Heart left ventricle (tissue), 13 donors: ENCODE data around the gene NBAS.

ENCODE experiments used
- CTCF ChIP-seq, 12 donors: fragments of 200-600 bp; sonication (generic) in 4 of 12; IDR thresholded peaks; one replicate each; pipeline versions ENCODE4 v1.5.0 to v1.8.0; 2018 to 2022; ENCODE audit warnings: antibody characterized with exemption in 12 of 12, mild to moderate bottlenecking in 5 of 12
- POLR2A ChIP-seq, 2 donors: fragments of 450-650 bp; IDR thresholded peaks; one replicate each; pipeline ENCODE4 v1.6.1; 2017; ENCODE audit warnings: antibody characterized with exemption in 2 of 2, mild to moderate bottlenecking in 2 of 2, moderate library complexity in 2 of 2
- donor health status: ischemic (EF 13 %, LVEDD 7.1; RV severe dilation, severe dysfunction).
- donor health status: DM: no; HTN: yes; CAD: no.
- donor health status: DM: no; HTN: no; CAD: no.
- donor health status: ischemic (EF 25% LVEDD 6.9; RV normal size, moderate dysfunction).
- donor health status: ischemic (EF 25% LVEDD 5.7; RV mildly dilated, moderate dysfunction).
- donor health status: ischemic (EF 35%, LVEDD 5.7; RV mildly dilated, moderate dysfunction).
- donor health status: nonischemic (EF 11% LVEDD 7.7; RV severe dilation, severe dysfunction).
- donor health status: DM: yes; HTN: yes; CAD: no.
- donor health status: PGD.
- donor health status: ischemic (EF 29% LVEDD 5.4; RV normal size, mild dysfunction).
- donor health status: nonischemic (EF 23%, LVEDD 6.1; RV moderate dilation, normal function).

- TF ChIP-seq CTCF (IDR thresholded peaks at IDR 0.05) (no peak), POLR2A (IDR thresholded peaks at IDR 0.05) (no peak)
Measured at GRCh38 chr2:15568874-15569273, 7.7 kb upstream of the NBAS start.
